GM12801 (cell line): ENCODE measurements around the gene C21orf91.

Source experiments
- CTCF ChIP-seq: IDR thresholded peaks from one replicate; pipeline ENCODE4 v1.5.1; 2011; ENCODE audit warnings: control low read depth; ENCODE audit not compliant: insufficient read length; ENCODE audit errors: extremely low read depth

The C21orf91 gene

GRCh38 chr21:17818186-17819113, 706 bp downstream of the C21orf91 start:
- TF ChIP-seq CTCF, result no peak

- no peak for TF ChIP-seq CTCF
These were observed 5.8 kb downstream of the C21orf91 start for GRCh38 chr21:17813353-17813752.

GRCh38 chr21:17805966-17806365, 13.2 kb downstream of the C21orf91 start:
- TF ChIP-seq CTCF, result no peak

- no peak for TF ChIP-seq CTCF
These were observed 15.6 kb downstream of the C21orf91 start for GRCh38 chr21:17803536-17803935.

- TF ChIP-seq CTCF, result no peak
These were observed 16.6 kb downstream of the C21orf91 start for GRCh38 chr21:17802572-17802971.

GRCh38 chr21:17799414-17800164, 19.6 kb downstream of the C21orf91 start:
- TF ChIP-seq CTCF, result no peak

DNA sequence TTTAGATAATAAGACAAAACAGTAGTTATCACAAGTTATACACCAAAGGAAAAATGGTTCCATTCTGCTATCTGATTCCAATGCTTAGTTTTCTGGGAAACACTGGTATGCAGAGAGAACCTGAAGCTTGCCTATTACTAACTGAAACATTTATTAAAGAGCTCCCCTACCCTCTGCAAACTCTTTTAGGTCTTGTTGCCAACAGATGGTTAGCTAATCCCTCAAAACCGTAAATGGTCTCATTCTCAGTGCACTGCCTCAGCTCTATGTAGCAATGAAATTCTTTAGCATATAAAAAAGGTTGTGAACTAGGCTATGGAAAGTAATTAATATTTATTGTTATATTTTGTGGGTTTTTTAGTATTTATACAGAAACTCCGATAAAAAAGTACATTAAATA, 20.4 kb downstream of the C21orf91 start:
- TF ChIP-seq CTCF, result no peak
